NB4 (cell line): ENCODE data around the gene CDC7.

Source experiments
- DNase-seq: peaks from one replicate; pipeline ENCODE4 v3.0.0; 2010; ENCODE audit warnings: low read depth
- H3K4me3 ChIP-seq: one replicate; pipeline ENCODE4 v1.5.1; 2011; ENCODE audit warnings: mild to moderate bottlenecking, low read depth, low read length, moderate library complexity
- CTCF ChIP-seq: IDR thresholded peaks from one replicate; pipeline ENCODE4 v1.5.1; 2012; ENCODE audit warnings: low read depth, low read length
- MAX ChIP-seq: IDR thresholded peaks from 2 replicates; pipeline ENCODE4 v1.6.1; 2011; ENCODE audit warnings: low read depth, low read length
- MYC ChIP-seq: IDR thresholded peaks from 2 replicates; pipeline ENCODE4 v1.6.1; 2011; ENCODE audit warnings: low read depth, low read length
- POLR2A ChIP-seq: IDR thresholded peaks from 2 replicates; pipeline ENCODE4 v1.6.1; 2011; ENCODE audit warnings: mild to moderate bottlenecking; ENCODE audit not compliant: insufficient read length; ENCODE audit errors: extremely low read depth

CDC7 gene

GRCh38 chr1:91552596-91552995, 51.9 kb downstream of the CDC7 start:
- TF ChIP-seq MYC (no peak), MAX (no peak), CTCF (no peak), POLR2A (no peak)
- DNase-seq = no peak
- no peak overlapping the region for H3K4me3 ChIP-seq

GRCh38 chr1:91553177-91553591, 52.5 kb downstream of the CDC7 start:
- no peak for DNase-seq
- TF ChIP-seq POLR2A (no peak), CTCF (no peak), MAX (no peak), MYC (no peak)
- H3K4me3 ChIP-seq = no peak overlapping the region

- TF ChIP-seq POLR2A (no peak), MYC (no peak), CTCF (no peak), MAX (no peak)
- no peak for DNase-seq
- no peak overlapping the region for H3K4me3 ChIP-seq
These were observed 54.6 kb downstream of the CDC7 start for GRCh38 chr1:91555074-91555730.

- H3K4me3 ChIP-seq = no peak overlapping the region
- no peak for DNase-seq
- no peak for TF ChIP-seq MYC
- no peak for TF ChIP-seq MAX
- TF ChIP-seq POLR2A = no peak
These were observed 55.3 kb downstream of the CDC7 start for GRCh38 chr1:91555821-91556531.

GRCh38 chr1:91556556-91556955, 55.9 kb downstream of the CDC7 start:
- no peak for DNase-seq
- TF ChIP-seq MAX (no peak), POLR2A (no peak), CTCF (no peak), MYC (no peak)
- no peak overlapping the region for H3K4me3 ChIP-seq

GRCh38 chr1:91557039-91557690, 56.5 kb downstream of the CDC7 start:
- H3K4me3 ChIP-seq = no peak overlapping the region

More at GRCh38 chr1:91557039-91557690, 56.5 kb downstream of the CDC7 start:
- no peak for DNase-seq
- TF ChIP-seq MAX = no peak
- TF ChIP-seq CTCF = no peak
- no peak for TF ChIP-seq POLR2A
- TF ChIP-seq MYC = no peak
